Calu3 (cell line): ENCODE results near the gene MRPL36. TPM values are rescaled to one million over a fixed set of nuclear protein-coding genes. Genes with fewer than 3 reads are reported as not detected.

ENCODE experiments used
- BruUV-seq: library from RNA; stranded (reverse); fragments of 400-500 nt; replicated peaks from 2 replicates; lab custom pipeline; 2021; lab: Mats Ljungman, UMichigan
- CTCF ChIA-PET: fragments of 300-600 bp; sonication (Branson Sonifier 250); formaldehyde crosslinking; loops from one replicate; lab custom pipeline; 2022; ENCODE audit warnings: antibody characterized with exemption; lab: Charles Lee
- DNase-seq: peaks from one replicate; pipeline ENCODE4 v3.0.0; 2022
- H3K27ac Mint-ChIP-seq: one replicate; pipeline ENCODE4 v1.8.0; 2022; ENCODE audit warnings: mixed read lengths; ENCODE audit not compliant: unreplicated experiment
- H3K27me3 Mint-ChIP-seq: one replicate; pipeline ENCODE4 v1.8.0; 2022; ENCODE audit warnings: mixed read lengths; ENCODE audit not compliant: unreplicated experiment
- H3K36me3 Mint-ChIP-seq: one replicate; pipeline ENCODE4 v1.8.0; 2022; ENCODE audit warnings: mild to moderate bottlenecking, moderate library complexity, mixed read lengths; ENCODE audit not compliant: insufficient read depth, unreplicated experiment
- H3K4me1 Mint-ChIP-seq: one replicate; pipeline ENCODE4 v1.8.0; 2022; ENCODE audit warnings: mild to moderate bottlenecking, low read depth, mixed read lengths; ENCODE audit not compliant: unreplicated experiment
- H3K4me3 Mint-ChIP-seq: one replicate; pipeline ENCODE4 v1.8.0; 2022; ENCODE audit warnings: mild to moderate bottlenecking, low read depth, moderate library complexity, mixed read lengths; ENCODE audit not compliant: unreplicated experiment
- H3K9me3 Mint-ChIP-seq: one replicate; pipeline ENCODE4 v1.8.0; 2022; ENCODE audit warnings: low read depth, mixed read lengths; ENCODE audit not compliant: unreplicated experiment
- intact Hi-C: fragments of 100-400 bp; cut with micrococcal nuclease; formaldehyde crosslinking; loops from one replicate; pipeline ENCODE4 v1.10.0; 2022; ENCODE audit not compliant: unreplicated experiment
- total RNA-seq: library from RNA; stranded (reverse); gene quantifications from 2 replicates; pipeline ENCODE4 v1.2.3, GENCODE V29; 2022
- TF ChIP-seq, protein P1 (sequence below): fragments of 200-600 bp; IDR thresholded peaks from one replicate; pipeline ENCODE4 v1.8.0; 2022; ENCODE audit warnings: antibody characterized with exemption; ENCODE audit not compliant: unreplicated experiment

The MRPL36 gene
- total RNA-seq, 1 experiment from 2014 or later = 55.5 TPM

DNA sequence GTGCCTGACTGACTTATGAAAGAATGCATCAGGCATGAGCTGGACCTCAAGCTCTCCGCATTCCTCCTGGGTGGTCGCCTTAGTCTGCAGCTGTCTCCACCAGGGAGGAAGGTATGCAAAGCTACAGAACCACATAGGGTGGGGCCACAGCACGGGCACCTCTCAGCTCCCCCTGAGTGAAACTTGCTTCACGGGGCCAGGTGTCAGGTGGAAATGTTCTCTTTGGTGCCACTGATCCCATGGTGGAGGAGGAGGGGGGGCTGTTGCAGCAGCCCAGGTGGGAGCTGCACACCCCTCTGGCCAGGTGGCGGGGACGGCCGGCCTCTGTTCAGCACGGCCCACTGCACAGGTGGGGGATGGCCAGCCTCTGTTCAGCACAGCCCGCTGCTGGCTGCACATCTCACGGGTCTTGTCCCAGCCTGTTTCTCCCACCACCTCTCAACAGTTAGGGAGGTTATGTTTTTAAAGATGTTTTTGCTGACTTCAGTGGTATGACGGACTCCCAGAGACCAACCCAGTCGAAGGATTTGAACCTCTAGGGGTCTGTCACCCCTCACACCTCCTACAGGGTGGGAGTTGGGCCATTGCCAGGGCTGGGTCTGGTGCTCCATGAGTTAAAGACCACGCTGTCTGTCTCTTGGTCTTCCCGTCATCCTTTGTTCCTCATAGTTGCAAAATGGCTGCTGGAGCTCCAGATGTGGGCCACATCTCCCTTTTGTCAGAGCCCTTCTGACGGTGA lies 34.3 kb downstream of the MRPL36 start:
- CTCF ChIA-PET = no interaction called here
- H3K27me3 Mint-ChIP-seq = peaks cover 1% of the 10 kb centered on the region
- no peaks in the 10 kb centered on the region for H3K36me3 Mint-ChIP-seq
- H3K9me3 Mint-ChIP-seq = no peaks in the 10 kb centered on the region
- H3K27ac Mint-ChIP-seq = no peak overlapping the region
- no TSS peak for BruUV-seq
- H3K4me3 Mint-ChIP-seq = no peak overlapping the region
- H3K4me1 Mint-ChIP-seq = no peaks in the 10 kb centered on the region
- TF ChIP-seq, protein P1, sequence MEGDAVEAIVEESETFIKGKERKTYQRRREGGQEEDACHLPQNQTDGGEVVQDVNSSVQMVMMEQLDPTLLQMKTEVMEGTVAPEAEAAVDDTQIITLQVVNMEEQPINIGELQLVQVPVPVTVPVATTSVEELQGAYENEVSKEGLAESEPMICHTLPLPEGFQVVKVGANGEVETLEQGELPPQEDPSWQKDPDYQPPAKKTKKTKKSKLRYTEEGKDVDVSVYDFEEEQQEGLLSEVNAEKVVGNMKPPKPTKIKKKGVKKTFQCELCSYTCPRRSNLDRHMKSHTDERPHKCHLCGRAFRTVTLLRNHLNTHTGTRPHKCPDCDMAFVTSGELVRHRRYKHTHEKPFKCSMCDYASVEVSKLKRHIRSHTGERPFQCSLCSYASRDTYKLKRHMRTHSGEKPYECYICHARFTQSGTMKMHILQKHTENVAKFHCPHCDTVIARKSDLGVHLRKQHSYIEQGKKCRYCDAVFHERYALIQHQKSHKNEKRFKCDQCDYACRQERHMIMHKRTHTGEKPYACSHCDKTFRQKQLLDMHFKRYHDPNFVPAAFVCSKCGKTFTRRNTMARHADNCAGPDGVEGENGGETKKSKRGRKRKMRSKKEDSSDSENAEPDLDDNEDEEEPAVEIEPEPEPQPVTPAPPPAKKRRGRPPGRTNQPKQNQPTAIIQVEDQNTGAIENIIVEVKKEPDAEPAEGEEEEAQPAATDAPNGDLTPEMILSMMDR = no peak
- intact Hi-C loops = no loop called here
- DNase-seq = no peak

DNA sequence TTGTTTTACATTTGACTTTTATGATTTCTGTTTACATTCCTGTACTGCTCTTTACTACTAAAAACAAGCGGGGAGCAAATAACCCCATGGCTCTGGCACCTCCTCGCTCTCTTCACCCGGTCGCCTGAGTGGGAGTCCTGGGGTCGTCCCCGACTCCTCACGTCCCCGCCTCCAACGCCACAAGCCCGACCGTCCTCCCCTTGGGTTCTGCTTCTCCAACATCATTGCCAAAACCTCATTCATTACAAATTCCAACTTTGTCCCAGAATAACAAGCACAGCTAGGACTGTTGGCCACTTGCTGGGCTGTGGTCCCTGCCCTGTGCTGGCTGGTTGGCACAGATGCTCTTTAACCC lies 35.1 kb downstream of the MRPL36 start:
- H3K27ac Mint-ChIP-seq = no peak overlapping the region
- no peaks in the 10 kb centered on the region for H3K4me1 Mint-ChIP-seq
- CTCF ChIA-PET = no interaction called here
- intact Hi-C loops = no loop called here
- DNase-seq = no peak
- TF ChIP-seq, protein P1 = no peak
- no TSS peak for BruUV-seq
- H3K9me3 Mint-ChIP-seq = no peaks in the 10 kb centered on the region
- no peak overlapping the region for H3K4me3 Mint-ChIP-seq
- H3K36me3 Mint-ChIP-seq = no peaks in the 10 kb centered on the region
- H3K27me3 Mint-ChIP-seq = no peaks in the 10 kb centered on the region

DNA sequence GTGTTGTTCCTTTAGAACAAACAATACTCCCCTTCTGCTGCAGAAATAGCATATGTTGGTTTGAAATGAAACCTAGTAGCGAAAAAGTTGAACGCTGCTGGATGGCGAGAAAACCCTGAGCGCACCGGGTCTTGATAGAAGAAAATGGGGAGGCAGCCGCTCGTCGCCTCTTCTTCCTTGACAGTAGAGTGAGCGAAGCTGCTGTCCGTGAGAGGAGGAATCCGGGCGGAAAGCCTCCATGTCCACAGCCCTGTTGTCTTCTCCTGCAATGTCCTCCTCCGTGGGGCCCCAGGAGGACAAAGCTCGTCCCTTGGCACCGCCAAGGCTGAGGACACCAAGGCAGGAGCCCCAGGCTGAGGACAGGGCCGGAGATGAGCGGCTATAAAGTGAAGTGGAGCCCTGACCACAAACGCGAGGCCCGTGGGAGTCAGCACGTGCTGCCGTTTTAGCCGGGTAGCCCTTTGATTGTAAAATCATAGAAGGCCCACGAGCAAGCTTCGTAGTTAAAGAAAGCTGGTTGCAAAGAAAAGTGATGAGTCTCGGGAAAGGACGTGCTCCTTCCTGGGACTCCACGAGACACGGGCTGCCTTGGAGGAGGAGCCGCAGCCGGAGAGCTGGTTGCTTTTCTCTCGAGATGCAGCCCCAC lies 35.6 kb downstream of the MRPL36 start:
- intact Hi-C loops = no loop called here
- BruUV-seq = no TSS peak
- H3K4me3 Mint-ChIP-seq = no peak overlapping the region
- H3K27me3 Mint-ChIP-seq = no peaks in the 10 kb centered on the region
- H3K4me1 Mint-ChIP-seq = no peaks in the 10 kb centered on the region
- H3K27ac Mint-ChIP-seq = no peak overlapping the region
- H3K9me3 Mint-ChIP-seq = no peaks in the 10 kb centered on the region
- no peaks in the 10 kb centered on the region for H3K36me3 Mint-ChIP-seq
- TF ChIP-seq, protein P1 = no peak
- CTCF ChIA-PET = interaction anchor here (0.9 to 1.0 kb wide), 2 partner anchors 9 to 563 kb away, joined by 3 read pairs; partner anchors contain the start of gene SLC6A19
- no peak for DNase-seq

DNA sequence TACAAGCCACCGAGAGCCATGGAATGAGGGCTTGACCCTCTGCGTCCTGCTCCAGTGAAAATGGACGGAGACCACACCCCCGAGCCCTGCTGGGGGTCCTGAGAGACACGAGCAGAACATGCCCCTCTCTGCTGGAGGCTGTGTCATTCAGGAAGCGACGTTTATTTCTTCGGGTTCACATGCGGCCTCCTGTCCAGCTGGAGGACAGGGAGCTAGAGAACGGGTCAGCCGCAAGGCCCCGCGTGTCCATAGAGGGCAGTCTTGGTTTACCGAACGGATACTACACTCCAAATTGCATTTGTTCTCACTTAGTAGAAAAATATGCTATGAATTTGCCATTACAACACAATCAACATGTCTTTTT lies 36.1 kb downstream of the MRPL36 start:
- Mint-ChIP-seq H3K36me3 (no peaks in the 10 kb centered on the region), H3K27ac (no peak overlapping the region), H3K9me3 (no peaks in the 10 kb centered on the region), H3K4me1 (no peaks in the 10 kb centered on the region), H3K4me3 (no peak overlapping the region), H3K27me3 (no peaks in the 10 kb centered on the region)
- TF ChIP-seq, protein P1 = peak; percentile 33
- intact Hi-C loops = no loop called here
- DNase-seq = peak; percentile 51
- CTCF ChIA-PET = interaction anchor here (0.9 to 1.0 kb wide), 3 partner anchors 9 to 562 kb away, joined by 3 to 4 read pairs (median 3); partner anchors contain the start of gene SLC6A19
- no TSS peak for BruUV-seq
